Measurements from ENCODE around the gene TKTL1. TPM values are rescaled to one million over a fixed set of nuclear protein-coding genes. Genes with fewer than 3 reads are reported as not detected.

Gene TKTL1
- total RNA-seq, 2 experiments from 2014 or later: 0.06 to 0.78 TPM

DNA sequence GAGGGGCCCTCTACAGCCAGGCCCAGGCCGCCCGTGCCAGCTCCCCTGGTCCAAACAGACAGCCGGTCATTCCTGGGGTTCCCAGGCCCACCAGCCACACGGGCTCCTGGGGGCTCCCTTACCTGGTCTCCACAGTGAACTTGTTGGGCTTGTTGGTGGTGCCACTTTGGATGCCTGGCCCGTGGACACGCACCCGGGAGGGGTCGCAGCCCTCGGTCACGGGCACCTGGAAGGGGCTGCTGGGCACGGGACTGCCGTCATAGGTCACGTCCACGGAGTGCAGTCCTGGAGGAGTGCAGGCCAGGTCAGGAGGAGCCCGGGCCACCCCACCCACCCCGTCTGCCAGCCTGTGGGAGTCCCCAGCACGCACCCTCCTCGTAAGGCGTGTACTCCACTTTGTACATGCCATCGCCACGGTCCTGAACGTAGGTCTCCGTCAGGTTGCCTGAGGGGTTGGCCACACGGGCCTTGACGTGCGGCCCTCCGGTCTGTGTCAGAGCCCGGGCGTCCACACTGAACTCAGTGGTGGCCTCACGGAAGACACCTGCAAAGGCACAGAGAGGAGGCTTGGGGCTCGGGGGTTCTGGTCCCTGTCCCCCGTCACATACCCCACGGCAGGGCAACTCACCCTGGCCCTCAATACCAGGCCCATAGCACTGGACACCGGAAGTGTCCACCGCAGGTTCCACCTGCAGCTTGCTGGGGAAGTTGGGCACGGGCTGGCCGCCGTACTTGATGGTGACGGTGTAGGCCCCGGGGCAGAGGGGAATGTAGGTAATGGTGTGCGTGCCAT lies 64.0 kb downstream of the TKTL1 start:
- no peaks in the 10 kb centered on the region for H3K79me2 ChIP-seq (ENCODE audit: insufficient read depth, low read depth, low read length)
- DNase-seq (ENCODE audit: low spot score): no peak
- no peak overlapping the region for H2AFZ ChIP-seq (ENCODE audit: low read length)
- H3K9me2 ChIP-seq (ENCODE audit: insufficient read depth, low read length): no peaks in the 10 kb centered on the region
- CTCF ChIA-PET (ENCODE audit: unreplicated experiment): no interaction called here
- H3K36me3 ChIP-seq (ENCODE audit: insufficient read depth, low read length): peaks cover 55% of the 10 kb centered on the region
- no peak for TF ChIP-seq EZH2phosphoT487 (IDR thresholded peaks at IDR 0.05; ENCODE audit: borderline replicate concordance, low read depth, low read length)
- no peak for TF ChIP-seq CTCF (conservative IDR thresholded peaks at IDR 0.05; ENCODE audit: low read length)
- H3K4me3 ChIP-seq (ENCODE audit: low read depth, low read length, poor library complexity, severe bottlenecking): no peak overlapping the region
- H4K20me1 ChIP-seq (ENCODE audit: insufficient read depth, low read length): no peaks in the 10 kb centered on the region
- POLR2A ChIA-PET: no interaction called here
- intact Hi-C loops (cut with micrococcal nuclease; ENCODE audit: unreplicated experiment): no loop called here
- H3K4me1 ChIP-seq (ENCODE audit: insufficient read depth, low read length, poor library complexity, severe bottlenecking): no peaks in the 10 kb centered on the region
- BruUV-seq (replicated peaks): TSS peak; percentile 83
- no peak overlapping the region for H3K4me2 ChIP-seq (ENCODE audit: low read length)
- H3K9me3 ChIP-seq (ENCODE audit: low read length): no peaks in the 10 kb centered on the region
- no peak overlapping the region for H3K27ac ChIP-seq (ENCODE audit: low read depth, low read length, poor library complexity, severe bottlenecking)

DNA sequence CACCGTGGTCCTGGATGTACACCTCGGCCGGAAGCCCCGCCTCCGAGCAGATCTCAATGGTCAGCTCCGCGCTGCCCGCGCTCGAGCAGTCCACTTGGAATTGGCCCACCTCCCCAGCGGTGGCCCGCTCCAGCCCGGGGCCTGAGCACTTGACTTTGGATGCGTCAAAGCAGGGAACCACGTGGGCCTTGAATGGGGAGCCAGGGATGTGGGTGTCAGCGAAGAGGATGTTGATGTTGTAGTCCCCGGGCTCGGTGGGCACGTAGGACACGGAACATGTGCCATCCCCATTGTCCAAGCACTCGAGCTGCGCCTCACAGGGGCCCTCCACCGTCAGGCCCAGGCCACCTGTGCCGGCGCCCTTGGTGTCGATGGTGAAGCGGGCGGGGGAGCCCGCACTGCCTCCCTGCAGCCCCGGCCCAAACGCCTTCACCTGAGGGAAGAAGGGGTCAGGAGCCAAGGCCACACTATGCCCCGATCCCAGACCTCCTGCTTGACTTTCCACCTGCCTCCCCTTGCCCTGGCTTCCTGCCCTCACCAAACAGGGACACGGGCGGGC lies 64.6 kb downstream of the TKTL1 start:
- H4K20me1 ChIP-seq (ENCODE audit: insufficient read depth, low read length): no peaks in the 10 kb centered on the region
- no peak overlapping the region for H3K4me3 ChIP-seq (ENCODE audit: low read depth, low read length, poor library complexity, severe bottlenecking)
- H2AFZ ChIP-seq (ENCODE audit: low read length): no peak overlapping the region
- no peaks in the 10 kb centered on the region for H3K4me1 ChIP-seq (ENCODE audit: insufficient read depth, low read length, poor library complexity, severe bottlenecking)
- no peak overlapping the region for H3K27ac ChIP-seq (ENCODE audit: low read depth, low read length, poor library complexity, severe bottlenecking)
- no peak for TF ChIP-seq CTCF (conservative IDR thresholded peaks at IDR 0.05; ENCODE audit: low read length)
- no peak for TF ChIP-seq EZH2phosphoT487 (IDR thresholded peaks at IDR 0.05; ENCODE audit: borderline replicate concordance, low read depth, low read length)
- intact Hi-C loops (cut with micrococcal nuclease; ENCODE audit: unreplicated experiment): no loop called here
- H3K4me2 ChIP-seq (ENCODE audit: low read length): no peak overlapping the region
- BruUV-seq (replicated peaks): no TSS peak
- CTCF ChIA-PET (ENCODE audit: unreplicated experiment): no interaction called here
- H3K36me3 ChIP-seq (ENCODE audit: insufficient read depth, low read length): peaks cover 51% of the 10 kb centered on the region
- no peaks in the 10 kb centered on the region for H3K9me3 ChIP-seq (ENCODE audit: low read length)
- H3K9me2 ChIP-seq (ENCODE audit: insufficient read depth, low read length): no peaks in the 10 kb centered on the region
- POLR2A ChIA-PET: no interaction called here
- DNase-seq (ENCODE audit: low spot score): no peak
- no peaks in the 10 kb centered on the region for H3K79me2 ChIP-seq (ENCODE audit: insufficient read depth, low read depth, low read length)

DNA sequence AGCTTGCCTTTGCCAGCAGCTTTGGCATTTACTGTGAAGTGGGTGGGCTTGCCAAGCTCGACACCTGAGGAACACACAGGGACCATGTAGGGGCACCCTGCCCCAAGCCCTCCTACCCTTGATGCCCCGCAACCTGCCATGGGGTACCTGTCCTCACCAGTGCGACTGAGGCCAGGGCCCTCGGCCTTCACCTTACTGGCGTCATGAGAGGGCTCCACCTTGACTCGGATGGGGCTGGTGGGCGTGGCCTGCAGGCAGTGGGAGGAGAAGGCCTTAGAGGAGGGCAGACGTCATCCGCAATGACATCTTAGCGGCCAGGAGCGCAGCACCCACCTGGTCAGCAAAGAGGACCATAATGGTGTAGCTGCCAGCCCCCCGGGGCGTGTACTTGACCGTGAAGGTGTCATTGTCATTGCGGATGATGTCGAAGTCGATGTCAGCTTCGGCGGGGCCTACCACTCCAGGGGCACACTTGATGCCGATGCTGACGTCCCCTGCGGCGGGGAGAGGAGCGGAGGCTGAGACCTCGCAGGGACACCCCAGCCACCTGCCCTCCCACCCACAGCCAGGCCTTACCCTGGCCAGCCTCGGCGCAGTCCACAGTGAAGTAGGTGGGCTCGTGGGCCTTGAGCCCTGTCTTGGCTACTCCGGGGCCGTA lies 66.6 kb downstream of the TKTL1 start:
- DNase-seq (ENCODE audit: low spot score): no peak
- no peak overlapping the region for H2AFZ ChIP-seq (ENCODE audit: low read length)
- H3K9me2 ChIP-seq (ENCODE audit: insufficient read depth, low read length): no peaks in the 10 kb centered on the region
- ChIA-PET CTCF (ENCODE audit: unreplicated experiment) (no interaction called here), POLR2A (no interaction called here)
- BruUV-seq (replicated peaks): no TSS peak
- H3K9me3 ChIP-seq (ENCODE audit: low read length): no peaks in the 10 kb centered on the region
- TF ChIP-seq EZH2phosphoT487 (IDR thresholded peaks at IDR 0.05; ENCODE audit: borderline replicate concordance, low read depth, low read length) (no peak), CTCF (conservative IDR thresholded peaks at IDR 0.05; ENCODE audit: low read length) (no peak)
- no peaks in the 10 kb centered on the region for H3K4me1 ChIP-seq (ENCODE audit: insufficient read depth, low read length, poor library complexity, severe bottlenecking)
- intact Hi-C loops (cut with micrococcal nuclease; ENCODE audit: unreplicated experiment): no loop called here
- H4K20me1 ChIP-seq (ENCODE audit: insufficient read depth, low read length): no peaks in the 10 kb centered on the region
- peaks cover 56% of the 10 kb centered on the region for H3K36me3 ChIP-seq (ENCODE audit: insufficient read depth, low read length)
- H3K4me2 ChIP-seq (ENCODE audit: low read length): no peak overlapping the region
- no peak overlapping the region for H3K4me3 ChIP-seq (ENCODE audit: low read depth, low read length, poor library complexity, severe bottlenecking)
- no peaks in the 10 kb centered on the region for H3K79me2 ChIP-seq (ENCODE audit: insufficient read depth, low read depth, low read length)
- H3K27ac ChIP-seq (ENCODE audit: low read depth, low read length, poor library complexity, severe bottlenecking): no peak overlapping the region
